Lung (tissue), 12 donors: Measurements from ENCODE around the gene TPM2. TPM values are rescaled to one million over a fixed set of nuclear protein-coding genes. Genes with fewer than 3 reads are reported as not detected.

ENCODE experiments used
- ATAC-seq: fragments of 200-7000 bp; cut with Tn5 transposase; one replicate; pipeline ENCODE4 v1.9.1; 2020; ENCODE audit warnings: moderate number of reproducible peaks; ENCODE audit not compliant: insufficient read depth, low FRiP score
- DNase-seq, 3 donors: peaks; one replicate each; pipeline ENCODE4 v3.0.0-alpha.2; 2013 to 2017
- H3K27ac ChIP-seq, 2 donors: one replicate each; pipeline ENCODE4 v1.5.1; 2013; ENCODE audit warnings: mild to moderate bottlenecking in 2 of 2, moderate library complexity in 2 of 2, control low read depth in 1 of 2, inconsistent platforms in 1 of 2, low read depth in 1 of 2, low read length in 1 of 2
- H3K27me3 ChIP-seq, 3 donors: one replicate each; pipeline ENCODE4 v1.5.1; 2013; ENCODE audit warnings: low read length in 2 of 3; ENCODE audit not compliant: control insufficient read depth in 3 of 3, insufficient read depth in 3 of 3
- H3K36me3 ChIP-seq, 4 donors: one replicate each; pipeline ENCODE4 v1.5.1; 2013; ENCODE audit warnings: low read length in 4 of 4, mild to moderate bottlenecking in 1 of 4, moderate library complexity in 1 of 4; ENCODE audit not compliant: control insufficient read depth in 4 of 4, insufficient read depth in 4 of 4
- H3K4me1 ChIP-seq, 5 donors: one replicate each; pipeline ENCODE4 v1.5.1; 2013; ENCODE audit warnings: low read length in 5 of 5, mild to moderate bottlenecking in 2 of 5, moderate library complexity in 1 of 5; ENCODE audit not compliant: control insufficient read depth in 5 of 5, insufficient read depth in 5 of 5
- H3K4me3 ChIP-seq: one replicate; pipeline ENCODE4 v1.5.1; 2013; ENCODE audit warnings: mild to moderate bottlenecking, control low read depth, moderate library complexity
- H3K9ac ChIP-seq, 2 donors: one replicate each; pipeline ENCODE4 v1.5.1; 2013; ENCODE audit warnings: low read length in 2 of 2, control low read depth in 1 of 2; ENCODE audit not compliant: insufficient read depth in 1 of 2
- H3K9me3 ChIP-seq, 4 donors: one replicate each; pipeline ENCODE4 v1.5.1; 2013; ENCODE audit warnings: low read length in 3 of 4, mild to moderate bottlenecking in 1 of 4, moderate library complexity in 1 of 4; ENCODE audit not compliant: control insufficient read depth in 4 of 4, insufficient read depth in 3 of 4
- WGBS, 2 donors: extraction: QIAGEN DNeasy Blood & Tissue Kit; methylation state at CpG; one replicate each; pipeline ENCODE4 v1.1.7; 2013; 5-methylcytosine and 5-hydroxymethylcytosine counted together
- polyA plus RNA-seq, 2 donors: library from polyadenylated mRNA; stranded (reverse); fragments of 200-250 nt; gene quantifications; one replicate each; pipeline ENCODE4 v1.2.1, GENCODE V29; 2013
- total RNA-seq, 2 donors: library from RNA; depleted of rRNA in 1 of 2; stranded (reverse); fragments of >200 nt in 1 of 2; gene quantifications; one replicate each; pipeline ENCODE4 v1.2.1, GENCODE V29; 2014 to 2021
- TF ChIP-seq, protein P1 (sequence below): IDR thresholded peaks from 2 replicates; pipeline ENCODE4 v1.5.1; 2012; ENCODE audit warnings: mild to moderate bottlenecking; ENCODE audit errors: control extremely low read depth, extremely low read depth
- donor health status: control.
- donor health status: control.
- donor health status: Bipolar disorder and iron deficiency.
- donor health status: healthy.
- donor health status: DM: yes; HTN: yes; CAD: no.

TPM2 gene
- total and polyA plus RNA-seq, 4 donors: 96.0 to 494 (median 209) TPM

DNA sequence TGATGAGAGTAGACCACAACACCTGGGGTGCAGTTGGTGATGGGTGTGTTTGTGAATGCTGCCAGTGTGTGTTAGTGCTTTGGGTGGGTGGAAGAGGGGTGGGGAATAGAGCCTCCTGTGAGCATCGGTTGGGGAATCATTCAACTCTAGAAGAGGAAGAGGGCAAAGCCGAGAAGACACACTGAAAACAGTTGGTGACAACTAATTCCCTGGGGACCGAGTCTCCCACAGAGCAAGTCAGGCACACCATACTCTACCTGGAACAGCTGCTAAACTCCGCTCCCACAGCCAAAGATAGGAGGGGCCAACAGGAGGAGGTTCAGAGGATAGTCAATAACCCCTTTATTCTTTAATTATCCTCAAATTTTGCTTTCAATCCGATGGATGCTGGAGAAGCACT, 23.2 kb downstream of the TPM2 start:
- no peak for DNase-seq
- no peak overlapping the region for H3K9ac ChIP-seq
- H3K4me3 ChIP-seq: no peak overlapping the region
- WGBS, 2 donors: 93 to 94% methylated on average over 5 of the region's 5 CpGs
- no peaks in the 10 kb centered on the region for H3K27me3 ChIP-seq
- no peak overlapping the region for H3K27ac ChIP-seq
- H3K36me3 ChIP-seq: peaks cover 0 to 3% (median 3%) of the 10 kb centered on the region in 4 donors
- no peak for ATAC-seq
- H3K9me3 ChIP-seq: peaks cover 0 to 1% (median 0%) of the 10 kb centered on the region in 4 donors
- TF ChIP-seq, protein P1, sequence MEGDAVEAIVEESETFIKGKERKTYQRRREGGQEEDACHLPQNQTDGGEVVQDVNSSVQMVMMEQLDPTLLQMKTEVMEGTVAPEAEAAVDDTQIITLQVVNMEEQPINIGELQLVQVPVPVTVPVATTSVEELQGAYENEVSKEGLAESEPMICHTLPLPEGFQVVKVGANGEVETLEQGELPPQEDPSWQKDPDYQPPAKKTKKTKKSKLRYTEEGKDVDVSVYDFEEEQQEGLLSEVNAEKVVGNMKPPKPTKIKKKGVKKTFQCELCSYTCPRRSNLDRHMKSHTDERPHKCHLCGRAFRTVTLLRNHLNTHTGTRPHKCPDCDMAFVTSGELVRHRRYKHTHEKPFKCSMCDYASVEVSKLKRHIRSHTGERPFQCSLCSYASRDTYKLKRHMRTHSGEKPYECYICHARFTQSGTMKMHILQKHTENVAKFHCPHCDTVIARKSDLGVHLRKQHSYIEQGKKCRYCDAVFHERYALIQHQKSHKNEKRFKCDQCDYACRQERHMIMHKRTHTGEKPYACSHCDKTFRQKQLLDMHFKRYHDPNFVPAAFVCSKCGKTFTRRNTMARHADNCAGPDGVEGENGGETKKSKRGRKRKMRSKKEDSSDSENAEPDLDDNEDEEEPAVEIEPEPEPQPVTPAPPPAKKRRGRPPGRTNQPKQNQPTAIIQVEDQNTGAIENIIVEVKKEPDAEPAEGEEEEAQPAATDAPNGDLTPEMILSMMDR: no peak
- H3K4me1 ChIP-seq: peaks cover 0 to 20% (median 0%) of the 10 kb centered on the region in 5 donors

DNA sequence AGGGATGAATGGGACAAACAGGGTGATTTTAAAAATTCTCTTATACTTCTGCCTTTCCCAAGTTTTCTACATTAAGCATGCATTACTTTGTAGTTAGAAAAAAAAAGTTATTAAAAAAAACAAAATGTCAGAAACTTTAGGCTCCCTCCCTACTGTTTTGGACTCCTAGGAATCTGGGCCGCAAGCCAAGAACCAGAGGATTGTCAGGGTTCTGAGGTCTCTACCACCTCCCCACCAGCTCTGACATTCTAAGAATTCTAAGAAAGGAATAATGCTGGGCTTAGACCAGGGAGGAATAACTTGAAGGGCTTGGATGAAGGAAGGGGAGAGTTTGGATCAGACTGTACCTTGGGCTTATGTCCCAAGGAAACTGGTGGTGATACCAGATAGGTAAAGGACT, 23.7 kb downstream of the TPM2 start:
- ATAC-seq (no peak), DNase-seq (peak in 2 of 3 donors; percentile 46 to 63)
- H3K4me1 ChIP-seq: peaks cover 0 to 20% (median 0%) of the 10 kb centered on the region in 5 donors
- H3K27me3 ChIP-seq: no peaks in the 10 kb centered on the region
- H3K36me3 ChIP-seq: peaks cover 0 to 5% (median 4%) of the 10 kb centered on the region in 4 donors
- no peak overlapping the region for H3K27ac ChIP-seq
- H3K9ac ChIP-seq: no peak overlapping the region
- TF ChIP-seq, protein P1: no peak
- H3K9me3 ChIP-seq: peaks cover 0 to 1% (median 0%) of the 10 kb centered on the region in 4 donors
- H3K4me3 ChIP-seq: no peak overlapping the region
- WGBS, 2 donors: 77 to 81% methylated on average over 1 of the region's 1 CpG

DNA sequence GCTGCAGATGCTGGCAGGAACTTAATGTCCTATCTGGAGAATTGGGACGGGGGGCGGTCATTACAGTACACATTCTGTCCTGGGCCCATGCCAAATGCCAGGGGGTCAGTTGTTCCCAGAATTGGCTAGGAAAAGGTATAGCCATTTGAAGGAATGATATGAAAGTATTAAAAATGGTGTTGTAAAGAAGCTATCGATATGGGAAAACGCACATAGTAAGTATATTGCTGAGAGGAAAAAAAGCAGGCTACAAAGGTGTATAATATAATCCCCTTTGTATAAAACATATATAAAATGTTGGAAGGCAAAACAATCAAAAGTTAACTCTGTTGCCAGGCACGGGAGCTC, 24.3 kb downstream of the TPM2 start:
- DNase-seq (no peak), ATAC-seq (no peak)
- H3K4me1 ChIP-seq: peaks cover 0 to 20% (median 2%) of the 10 kb centered on the region in 5 donors
- H3K27me3 ChIP-seq: no peaks in the 10 kb centered on the region
- peaks cover 0 to 10% (median 10%) of the 10 kb centered on the region in 4 donors for H3K36me3 ChIP-seq
- H3K9me3 ChIP-seq: peaks cover 0 to 1% (median 0%) of the 10 kb centered on the region in 4 donors
- 26 to 27% methylated on average over 5 of the region's 5 CpGs for WGBS, 2 donors
- H3K4me3 ChIP-seq: peak overlapping the region; percentile 39
- peak overlapping the region in 1 of 2 donors; percentile 79 for H3K9ac ChIP-seq
- peak overlapping the region in 1 of 2 donors; percentile 34 for H3K27ac ChIP-seq
- TF ChIP-seq, protein P1: no peak
